ENCODE measurements around the gene DYNLT1. TPM values are rescaled to one million over a fixed set of nuclear protein-coding genes. Genes with fewer than 3 reads are reported as not detected.

Gene DYNLT1
- total and polyA plus RNA-seq, 2 of the 4 experiments (the other 2 are of a cell fraction), result 235 to 349 TPM

DNA sequence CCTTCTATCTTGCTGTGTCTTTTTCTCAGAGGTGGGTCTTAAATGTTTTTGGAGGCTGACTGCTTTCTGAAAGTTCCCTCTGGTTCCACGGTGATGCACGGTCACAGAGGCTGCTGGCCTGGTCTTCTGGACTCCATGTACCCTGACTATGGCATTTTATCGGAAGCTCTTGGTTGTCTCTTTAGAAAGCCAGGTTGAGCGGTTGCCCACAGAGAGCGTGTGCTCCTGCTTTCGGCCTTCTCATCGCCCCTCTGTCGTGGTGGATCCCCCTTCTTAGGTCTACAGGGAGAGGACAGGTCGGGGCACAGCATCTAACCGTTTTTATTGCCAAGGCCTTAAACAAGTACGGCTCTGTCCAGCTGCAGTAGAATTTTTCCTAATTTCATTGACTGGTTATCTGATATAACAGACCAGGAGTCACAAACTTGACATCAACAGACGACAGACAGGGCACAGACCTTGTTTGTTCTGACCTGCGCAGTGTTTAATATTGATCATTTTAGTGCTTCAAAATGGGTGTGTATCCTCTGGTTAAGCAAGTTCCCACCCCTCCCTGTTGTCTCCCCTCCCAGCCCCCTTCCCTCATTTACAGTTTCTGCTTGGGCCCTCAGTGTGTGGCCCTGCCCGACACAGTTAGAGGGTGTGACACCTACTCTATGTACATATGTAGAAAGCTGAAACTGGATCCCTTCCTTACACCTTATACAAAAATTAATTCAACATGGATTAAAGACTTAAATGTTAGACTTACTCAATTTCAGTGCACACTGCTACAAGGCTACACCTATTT is 30.0 kb upstream of the DYNLT1 start (continued):
- no peak for TF ChIP-seq RFX5 (IDR thresholded peaks at IDR 0.05; ENCODE audit: low read depth, low read length)

DNA sequence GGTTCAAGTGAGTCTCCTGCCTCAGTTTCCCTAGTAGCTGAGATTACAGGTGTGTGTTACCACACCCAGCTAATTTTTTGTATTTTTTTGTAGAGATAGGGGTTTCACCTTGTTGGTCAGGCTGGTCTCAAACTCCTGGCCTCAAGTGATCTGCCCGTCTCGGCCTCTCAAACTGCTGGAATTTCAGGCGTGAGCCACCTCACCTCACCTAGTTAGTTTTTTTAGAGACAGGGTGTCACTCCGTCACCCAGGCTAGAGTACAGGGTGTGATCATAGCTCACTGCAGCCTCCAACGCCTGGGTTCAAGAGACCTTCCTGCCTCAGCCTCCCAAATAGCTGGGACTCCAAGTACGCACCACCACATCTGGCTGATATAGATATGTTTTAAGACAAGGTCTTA is 28.2 kb upstream of the DYNLT1 start:
- CTCF ChIA-PET, result no interaction called here
- no CpG with 5 or more reads among the region's 6 CpGs for WGBS, 2 experiments (ENCODE audit: extremely low coverage in 2 of 2, insufficient read length in 1 of 2)
- dilution Hi-C loops (cut with HindIII; ENCODE audit: low sequenced_read_pairs, unreplicated experiment), result no loop called here

More for the DNA sequence above, 28.2 kb upstream of the DYNLT1 start:
- ATAC-seq (ENCODE audit: low read depth) (no peak), DNase-seq (no peak)
- intact Hi-C loops (cut with micrococcal nuclease), result no loop called here
- no peak overlapping the region for H3K4ac ChIP-seq (ENCODE audit: low read depth, low read length)
- no peak overlapping the region for H4K91ac ChIP-seq (ENCODE audit: insufficient read depth, low read depth, low read length)
- POLR2A ChIA-PET (ENCODE audit: unreplicated experiment), result no interaction called here
- no peak overlapping the region for H2AFZ ChIP-seq (replicated peaks; ENCODE audit: low read length, poor library complexity)
- no peak overlapping the region for H3K14ac ChIP-seq (replicated peaks; ENCODE audit: low read depth, low read length)
- H2BK120ac ChIP-seq (ENCODE audit: low read depth, low read length), result no peak overlapping the region
- H3K27ac ChIP-seq (ENCODE audit: insufficient read depth, low read length), result no peak overlapping the region
- H3K23ac ChIP-seq (ENCODE audit: low read depth, low read length), result no peak overlapping the region
- no peaks in the 10 kb centered on the region for H4K20me1 ChIP-seq (ENCODE audit: insufficient read depth, low read length)
- no peak overlapping the region for H2BK15ac ChIP-seq (ENCODE audit: low read depth, low read length)
- no peak overlapping the region for H2BK20ac ChIP-seq (ENCODE audit: low read depth, low read length)
- H2AK9ac ChIP-seq (replicated peaks; ENCODE audit: low read depth, low read length, poor library complexity), result no peak overlapping the region
- no peak for TF ChIP-seq CHD1 (IDR thresholded peaks at IDR 0.05; ENCODE audit: low read depth, low read length)
- TF ChIP-seq MAFK (IDR thresholded peaks at IDR 0.05; ENCODE audit: low read depth, low read length), result no peak
- TF ChIP-seq CEBPB (IDR thresholded peaks at IDR 0.05; ENCODE audit: low read depth, low read length), result no peak
- TF ChIP-seq FOS (IDR thresholded peaks at IDR 0.05; ENCODE audit: low read depth, low read length), result no peak
- TF ChIP-seq NFE2L2 (IDR thresholded peaks at IDR 0.05; ENCODE audit: low read depth, low read length), result no peak
- TF ChIP-seq, protein P1, sequence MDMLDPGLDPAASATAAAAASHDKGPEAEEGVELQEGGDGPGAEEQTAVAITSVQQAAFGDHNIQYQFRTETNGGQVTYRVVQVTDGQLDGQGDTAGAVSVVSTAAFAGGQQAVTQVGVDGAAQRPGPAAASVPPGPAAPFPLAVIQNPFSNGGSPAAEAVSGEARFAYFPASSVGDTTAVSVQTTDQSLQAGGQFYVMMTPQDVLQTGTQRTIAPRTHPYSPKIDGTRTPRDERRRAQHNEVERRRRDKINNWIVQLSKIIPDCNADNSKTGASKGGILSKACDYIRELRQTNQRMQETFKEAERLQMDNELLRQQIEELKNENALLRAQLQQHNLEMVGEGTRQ (IDR thresholded peaks at IDR 0.05; ENCODE audit: low read depth, low read length), result no peak
- TF ChIP-seq, protein P2, sequence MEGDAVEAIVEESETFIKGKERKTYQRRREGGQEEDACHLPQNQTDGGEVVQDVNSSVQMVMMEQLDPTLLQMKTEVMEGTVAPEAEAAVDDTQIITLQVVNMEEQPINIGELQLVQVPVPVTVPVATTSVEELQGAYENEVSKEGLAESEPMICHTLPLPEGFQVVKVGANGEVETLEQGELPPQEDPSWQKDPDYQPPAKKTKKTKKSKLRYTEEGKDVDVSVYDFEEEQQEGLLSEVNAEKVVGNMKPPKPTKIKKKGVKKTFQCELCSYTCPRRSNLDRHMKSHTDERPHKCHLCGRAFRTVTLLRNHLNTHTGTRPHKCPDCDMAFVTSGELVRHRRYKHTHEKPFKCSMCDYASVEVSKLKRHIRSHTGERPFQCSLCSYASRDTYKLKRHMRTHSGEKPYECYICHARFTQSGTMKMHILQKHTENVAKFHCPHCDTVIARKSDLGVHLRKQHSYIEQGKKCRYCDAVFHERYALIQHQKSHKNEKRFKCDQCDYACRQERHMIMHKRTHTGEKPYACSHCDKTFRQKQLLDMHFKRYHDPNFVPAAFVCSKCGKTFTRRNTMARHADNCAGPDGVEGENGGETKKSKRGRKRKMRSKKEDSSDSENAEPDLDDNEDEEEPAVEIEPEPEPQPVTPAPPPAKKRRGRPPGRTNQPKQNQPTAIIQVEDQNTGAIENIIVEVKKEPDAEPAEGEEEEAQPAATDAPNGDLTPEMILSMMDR (conservative IDR thresholded peaks at IDR 0.05; ENCODE audit: low read depth, low read length), result no peak
- no peak for TF ChIP-seq BHLHE40 (IDR thresholded peaks at IDR 0.05; ENCODE audit: low read depth, low read length)
- no peak overlapping the region for H3K18ac ChIP-seq (ENCODE audit: low read depth, low read length)
- no peak overlapping the region for H3K9ac ChIP-seq (ENCODE audit: low read depth, low read length)
- H2AK5ac ChIP-seq (ENCODE audit: low read depth, low read length), result no peak overlapping the region; the same call in 1 of the 2 replicates
- no peak overlapping the region for H2BK5ac ChIP-seq (ENCODE audit: low read depth, low read length, poor library complexity, severe bottlenecking)
- no peak overlapping the region for H4K8ac ChIP-seq (ENCODE audit: low read depth in 2 of 2, low read length in 2 of 2)
- H3K79me1 ChIP-seq (ENCODE audit: low read depth in 1 of 2, low read length in 2 of 2), result no peaks in the 10 kb centered on the region
- H3K27me3 ChIP-seq (ENCODE audit: control insufficient read depth, insufficient read depth, low read length), result no peaks in the 10 kb centered on the region
- H3K36me3 ChIP-seq (ENCODE audit: control insufficient read depth, insufficient read depth, low read length), result no peaks in the 10 kb centered on the region
- H4K5ac ChIP-seq (ENCODE audit: low read depth, low read length), result no peak overlapping the region
- no peaks in the 10 kb centered on the region for H3K4me1 ChIP-seq (ENCODE audit: control insufficient read depth, insufficient read depth, low read length)
- in situ Hi-C loops (cut with MboI; ENCODE audit: low sequenced_read_pairs), result no loop called here
- no peak overlapping the region for H3K56ac ChIP-seq (ENCODE audit: extremely low read depth, insufficient read depth, low read length)
- H3K4me3 ChIP-seq (ENCODE audit: insufficient read depth, low read depth, low read length), result no peak overlapping the region
- no peak overlapping the region for H3K4me2 ChIP-seq (ENCODE audit: low read depth, low read length)
- no TSS peak for BruUV-seq (replicated peaks)
- no peaks in the 10 kb centered on the region for H3K9me3 ChIP-seq (ENCODE audit: control insufficient read depth, insufficient read depth, low read length)
- no peaks in the 10 kb centered on the region for H3K9me1 ChIP-seq (ENCODE audit: insufficient read depth, low read length)

Data from IMR-90 (cell line).